Muscle layer of colon (tissue), 2 donors: ENCODE results near the gene TMEM179.

Experiments
- H3K27ac ChIP-seq: one replicate; pipeline ENCODE4 v1.7.0; 2013; ENCODE audit warnings: low read depth, mild to moderate bottlenecking, low read length, moderate library complexity
- H3K27me3 ChIP-seq, 2 donors: one replicate each; pipeline ENCODE4 v1.7.0; 2013; ENCODE audit warnings: low read length in 2 of 2, mild to moderate bottlenecking in 2 of 2; ENCODE audit not compliant: insufficient read depth in 2 of 2, control insufficient read depth in 1 of 2
- H3K36me3 ChIP-seq: one replicate; pipeline ENCODE4 v1.7.0; 2013; ENCODE audit warnings: mild to moderate bottlenecking, low read length; ENCODE audit not compliant: insufficient read depth
- H3K4me1 ChIP-seq: one replicate; pipeline ENCODE4 v1.7.0; 2013; ENCODE audit warnings: mild to moderate bottlenecking, low read length; ENCODE audit not compliant: insufficient read depth
- H3K4me3 ChIP-seq, 2 donors: one replicate each; pipeline ENCODE4 v1.7.0; 2013; ENCODE audit warnings: low read length in 2 of 2, low read depth in 1 of 2, mild to moderate bottlenecking in 1 of 2, moderate library complexity in 1 of 2
- H3K9ac ChIP-seq: one replicate; pipeline ENCODE4 v1.7.0; 2013; ENCODE audit warnings: low read length
- H3K9me3 ChIP-seq: one replicate; pipeline ENCODE4 v1.7.0; 2013; ENCODE audit warnings: mild to moderate bottlenecking, low read length
- donor health status: abdominal sarcoma.
- donor health status: Adenocarcinoma of cecum.

The TMEM179 gene

GRCh38 chr14:104596451-104596918, 8.1 kb downstream of the TMEM179 start:
- Histone ChIP-seq H3K27me3 (peaks cover 0 to 27% of the 10 kb centered on the region in 2 donors), H3K27ac (no peak overlapping the region)

GRCh38 chr14:104595911-104596450, 8.6 kb downstream of the TMEM179 start:
- H3K4me3 ChIP-seq, result no peak overlapping the region
- H3K27me3 ChIP-seq, result peaks cover 0 to 24% of the 10 kb centered on the region in 2 donors
- no peaks in the 10 kb centered on the region for H3K36me3 ChIP-seq
- H3K4me1 ChIP-seq, result no peaks in the 10 kb centered on the region
- no peak overlapping the region for H3K9ac ChIP-seq
- no peak overlapping the region for H3K27ac ChIP-seq
- H3K9me3 ChIP-seq, result no peaks in the 10 kb centered on the region

More at GRCh38 chr14:104596451-104596918, 8.1 kb downstream of the TMEM179 start:
- Histone ChIP-seq H3K4me3 (no peak overlapping the region), H3K9ac (no peak overlapping the region), H3K36me3 (no peaks in the 10 kb centered on the region), H3K9me3 (no peaks in the 10 kb centered on the region), H3K4me1 (no peaks in the 10 kb centered on the region)

- no peaks in the 10 kb centered on the region for H3K9me3 ChIP-seq
- H3K4me1 ChIP-seq, result no peaks in the 10 kb centered on the region
- no peak overlapping the region for H3K9ac ChIP-seq
- no peak overlapping the region for H3K27ac ChIP-seq
- H3K4me3 ChIP-seq, result no peak overlapping the region
- peaks cover 0 to 18% of the 10 kb centered on the region in 2 donors for H3K27me3 ChIP-seq
- no peaks in the 10 kb centered on the region for H3K36me3 ChIP-seq
Observed at GRCh38 chr14:104595116-104595675, 9.4 kb downstream of the TMEM179 start.

GRCh38 chr14:104594310-104595046, 10.1 kb downstream of the TMEM179 start:
- no peak overlapping the region for H3K27ac ChIP-seq
- no peaks in the 10 kb centered on the region for H3K9me3 ChIP-seq
- H3K36me3 ChIP-seq, result no peaks in the 10 kb centered on the region
- no peak overlapping the region for H3K9ac ChIP-seq
- H3K4me1 ChIP-seq, result no peaks in the 10 kb centered on the region
- peaks cover 0 to 12% of the 10 kb centered on the region in 2 donors for H3K27me3 ChIP-seq
- no peak overlapping the region for H3K4me3 ChIP-seq

GRCh38 chr14:104593710-104594136, 10.8 kb downstream of the TMEM179 start:
- H3K27ac ChIP-seq, result no peak overlapping the region
- H3K9ac ChIP-seq, result no peak overlapping the region
- H3K27me3 ChIP-seq, result peaks cover 0 to 16% of the 10 kb centered on the region in 2 donors

GRCh38 chr14:104593241-104593701, 11.3 kb downstream of the TMEM179 start:
- Histone ChIP-seq H3K27me3 (peaks cover 0 to 16% of the 10 kb centered on the region in 2 donors), H3K36me3 (no peaks in the 10 kb centered on the region)

More at GRCh38 chr14:104593710-104594136, 10.8 kb downstream of the TMEM179 start:
- Histone ChIP-seq H3K9me3 (no peaks in the 10 kb centered on the region), H3K4me1 (no peaks in the 10 kb centered on the region), H3K4me3 (no peak overlapping the region), H3K36me3 (no peaks in the 10 kb centered on the region)

GRCh38 chr14:104592785-104593184, 11.8 kb downstream of the TMEM179 start:
- H3K27me3 ChIP-seq, result peaks cover 0 to 16% of the 10 kb centered on the region in 2 donors
- no peaks in the 10 kb centered on the region for H3K4me1 ChIP-seq
- no peaks in the 10 kb centered on the region for H3K36me3 ChIP-seq
- no peaks in the 10 kb centered on the region for H3K9me3 ChIP-seq
- H3K4me3 ChIP-seq, result no peak overlapping the region
- H3K9ac ChIP-seq, result no peak overlapping the region
- H3K27ac ChIP-seq, result no peak overlapping the region

More at GRCh38 chr14:104593241-104593701, 11.3 kb downstream of the TMEM179 start:
- H3K4me1 ChIP-seq, result no peaks in the 10 kb centered on the region
- no peak overlapping the region for H3K27ac ChIP-seq
- H3K9me3 ChIP-seq, result no peaks in the 10 kb centered on the region
- H3K4me3 ChIP-seq, result no peak overlapping the region
- H3K9ac ChIP-seq, result no peak overlapping the region

GRCh38 chr14:104592292-104592672, 12.3 kb downstream of the TMEM179 start:
- Histone ChIP-seq H3K4me3 (no peak overlapping the region), H3K9me3 (no peaks in the 10 kb centered on the region), H3K4me1 (no peaks in the 10 kb centered on the region), H3K9ac (no peak overlapping the region), H3K27ac (no peak overlapping the region), H3K36me3 (no peaks in the 10 kb centered on the region), H3K27me3 (peaks cover 0 to 20% of the 10 kb centered on the region in 2 donors)

- H3K9me3 ChIP-seq, result no peaks in the 10 kb centered on the region
- H3K27ac ChIP-seq, result no peak overlapping the region
- H3K4me3 ChIP-seq, result no peak overlapping the region
- H3K36me3 ChIP-seq, result no peaks in the 10 kb centered on the region
- no peak overlapping the region for H3K9ac ChIP-seq
- H3K27me3 ChIP-seq, result peaks cover 0 to 21% of the 10 kb centered on the region in 2 donors
- H3K4me1 ChIP-seq, result no peaks in the 10 kb centered on the region
Observed at GRCh38 chr14:104591506-104592291, 12.9 kb downstream of the TMEM179 start.

GRCh38 chr14:104591031-104591430, 13.5 kb downstream of the TMEM179 start:
- H3K9me3 ChIP-seq, result no peaks in the 10 kb centered on the region
- H3K27ac ChIP-seq, result no peak overlapping the region
- no peak overlapping the region for H3K9ac ChIP-seq
- no peak overlapping the region for H3K4me3 ChIP-seq
- peaks cover 0 to 21% of the 10 kb centered on the region in 2 donors for H3K27me3 ChIP-seq
- H3K4me1 ChIP-seq, result no peaks in the 10 kb centered on the region
- H3K36me3 ChIP-seq, result no peaks in the 10 kb centered on the region
